GM12891 (cell line): Measurements from ENCODE around the gene CNTN4.

ENCODE experiments used
- POLR2A ChIP-seq: IDR thresholded peaks from 2 replicates; pipeline ENCODE4 v1.6.1; 2011; ENCODE audit warnings: low read depth, low read length, control low read depth
- POLR2AphosphoS5 ChIP-seq: IDR thresholded peaks from 2 replicates; pipeline ENCODE4 v1.6.1; 2011; ENCODE audit warnings: low read depth, low read length, control low read depth

- TF ChIP-seq POLR2AphosphoS5 (no peak), POLR2A (no peak)
These were observed 838.9 kb downstream of the CNTN4 start for GRCh38 chr3:2937592-2937991.
